Suprapubic skin (tissue), 3 donors: Measurements from ENCODE around the gene GALNT2.

ENCODE experiments used
- EP300 ChIP-seq: sonication (generic); formaldehyde crosslinking; IDR thresholded peaks from one replicate; pipeline ENCODE4 v1.6.1; 2017; ENCODE audit warnings: antibody characterized with exemption
- POLR2A ChIP-seq, 2 donors: fragments of 450-650 bp; IDR thresholded peaks; one replicate each; pipeline ENCODE4 v1.6.1; 2017; ENCODE audit warnings: antibody characterized with exemption in 2 of 2, mild to moderate bottlenecking in 2 of 2, moderate library complexity in 2 of 2
- TF ChIP-seq, protein P1 (sequence below), 2 donors: fragments of 200-600 bp in 1 of 2; fragments of 450-650 bp in 1 of 2; sonication (generic) in 1 of 2; IDR thresholded peaks; one replicate each; pipeline ENCODE4 v1.5.1; 2016 to 2019; ENCODE audit warnings: antibody characterized with exemption in 2 of 2, mild to moderate bottlenecking in 1 of 2, moderate library complexity in 1 of 2

DNA sequence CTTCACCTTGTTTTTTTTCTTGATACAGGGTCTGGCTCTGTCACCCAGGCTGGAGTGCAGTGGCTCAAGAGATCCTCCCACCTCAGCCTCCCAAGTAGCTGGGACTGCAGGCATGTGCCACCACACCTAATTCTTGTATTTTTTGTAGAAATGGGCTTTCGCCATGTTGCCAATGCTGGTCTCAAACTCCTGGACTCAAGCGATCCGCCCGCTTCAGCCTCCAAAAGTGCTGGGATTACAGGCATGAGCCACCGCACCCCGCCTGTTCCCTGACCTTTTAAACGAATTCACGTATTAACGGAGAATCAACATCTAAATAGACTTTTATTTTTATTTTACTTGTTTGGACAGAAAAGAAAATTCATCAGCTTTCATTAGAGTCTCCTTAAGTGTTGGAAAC is 254.3 kb downstream of the GALNT2 start:
- TF ChIP-seq, protein P1, sequence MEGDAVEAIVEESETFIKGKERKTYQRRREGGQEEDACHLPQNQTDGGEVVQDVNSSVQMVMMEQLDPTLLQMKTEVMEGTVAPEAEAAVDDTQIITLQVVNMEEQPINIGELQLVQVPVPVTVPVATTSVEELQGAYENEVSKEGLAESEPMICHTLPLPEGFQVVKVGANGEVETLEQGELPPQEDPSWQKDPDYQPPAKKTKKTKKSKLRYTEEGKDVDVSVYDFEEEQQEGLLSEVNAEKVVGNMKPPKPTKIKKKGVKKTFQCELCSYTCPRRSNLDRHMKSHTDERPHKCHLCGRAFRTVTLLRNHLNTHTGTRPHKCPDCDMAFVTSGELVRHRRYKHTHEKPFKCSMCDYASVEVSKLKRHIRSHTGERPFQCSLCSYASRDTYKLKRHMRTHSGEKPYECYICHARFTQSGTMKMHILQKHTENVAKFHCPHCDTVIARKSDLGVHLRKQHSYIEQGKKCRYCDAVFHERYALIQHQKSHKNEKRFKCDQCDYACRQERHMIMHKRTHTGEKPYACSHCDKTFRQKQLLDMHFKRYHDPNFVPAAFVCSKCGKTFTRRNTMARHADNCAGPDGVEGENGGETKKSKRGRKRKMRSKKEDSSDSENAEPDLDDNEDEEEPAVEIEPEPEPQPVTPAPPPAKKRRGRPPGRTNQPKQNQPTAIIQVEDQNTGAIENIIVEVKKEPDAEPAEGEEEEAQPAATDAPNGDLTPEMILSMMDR (IDR thresholded peaks at IDR 0.05), result no peak
- TF ChIP-seq POLR2A (IDR thresholded peaks at IDR 0.05) (no peak), EP300 (no peak)
